Measurements from ENCODE around the gene KCNK17.
A peak's percentile ranks its signal among the peaks of the same experiment; 100 is the strongest.

KCNK17 gene

GRCh38 chr6:39314273-39314795 is at the start of gene KCNK17:
Gene KCNK17, minus strand, starts transcription at chr6:39314419. Its CDS starts 99 bp downstream, at chr6:39314320.
- DNase-seq, result no peak

- DNase-seq, result no peak
Observed at GRCh38 chr6:39363280-39363679, 49.1 kb upstream of the KCNK17 start.

- no peak for DNase-seq
Observed at GRCh38 chr6:39362487-39362865, 48.3 kb upstream of the KCNK17 start.

GRCh38 chr6:39361657-39362486 is 47.7 kb upstream of the KCNK17 start:
- peak; percentile 70 to 83 (median 82) for DNase-seq

GRCh38 chr6:39360378-39360777 is 46.2 kb upstream of the KCNK17 start:
- no peak for DNase-seq

- peak in 1 of 3 donors; percentile 26 for DNase-seq
Observed at GRCh38 chr6:39357998-39358686, 43.9 kb upstream of the KCNK17 start.

- no peak for DNase-seq
Observed at GRCh38 chr6:39353698-39354315, 39.6 kb upstream of the KCNK17 start.

GRCh38 chr6:39350723-39351505 is 36.7 kb upstream of the KCNK17 start:
- no peak for DNase-seq

GRCh38 chr6:39348740-39349139 is 34.5 kb upstream of the KCNK17 start:
- no peak for DNase-seq

- peak; percentile 69 to 80 (median 79) for DNase-seq
Observed at GRCh38 chr6:39347906-39348585, 33.8 kb upstream of the KCNK17 start.

GRCh38 chr6:39347206-39347605 is 33.0 kb upstream of the KCNK17 start:
- no peak for DNase-seq

GRCh38 chr6:39344821-39345280 is 30.6 kb upstream of the KCNK17 start:
- DNase-seq, result no peak

- DNase-seq, result no peak
Observed at GRCh38 chr6:39343396-39343870, 29.2 kb upstream of the KCNK17 start.

- peak; percentile 32 to 42 (median 34) for DNase-seq
Observed at GRCh38 chr6:39342692-39343395, 28.6 kb upstream of the KCNK17 start.

- peak; percentile 27 to 48 (median 28) for DNase-seq
Observed at GRCh38 chr6:39341937-39342336, 27.7 kb upstream of the KCNK17 start.

- no peak for DNase-seq
Observed at GRCh38 chr6:39341352-39341751, 27.1 kb upstream of the KCNK17 start.

- DNase-seq, result peak; percentile 24 to 51 (median 31)
Observed at GRCh38 chr6:39339868-39340550, 25.8 kb upstream of the KCNK17 start.

GRCh38 chr6:39339096-39339867 is 25.1 kb upstream of the KCNK17 start:
- peak in 1 of 3 donors; percentile 24 for DNase-seq

- peak; percentile 16 to 41 (median 34) for DNase-seq
Observed at GRCh38 chr6:39338397-39338796, 24.2 kb upstream of the KCNK17 start.

Data from suppressor macrophage treated with lipopolysaccharide for 1 hour (primary cell).